GM12865 (cell line): Measurements from ENCODE around the gene MRPL22.

Experiments
- DNase-seq: peaks from one replicate; pipeline ENCODE4 v3.0.0; 2010; ENCODE audit warnings: low read depth
- H3K4me3 ChIP-seq: 2 replicates; pipeline ENCODE4 v1.5.1; 2011; ENCODE audit warnings: mild to moderate bottlenecking, low read depth, low read length, control low read depth
- CTCF ChIP-seq: IDR thresholded peaks from 2 replicates; pipeline ENCODE4 v1.5.1; 2011; ENCODE audit warnings: low read length, control low read depth, low read depth, inconsistent platforms; ENCODE audit not compliant: insufficient read depth; ENCODE audit errors: missing control alignments

Gene MRPL22

GRCh38 chr5:155008669-155009068 is 67.8 kb downstream of the MRPL22 start:
- DNase-seq, result no peak
- H3K4me3 ChIP-seq, result no peak overlapping the region
- TF ChIP-seq CTCF, result no peak

- H3K4me3 ChIP-seq, result no peak overlapping the region
- no peak for DNase-seq
- no peak for TF ChIP-seq CTCF
Measured at GRCh38 chr5:155010881-155011280, 70.0 kb downstream of the MRPL22 start.

- H3K4me3 ChIP-seq, result no peak within 1 kb of the TSS
- no peak for TF ChIP-seq CTCF
- no peak for DNase-seq
Measured at GRCh38 chr5:155013526-155013925, 72.7 kb downstream of the MRPL22 start, which contains the start of gene KIF4B. KIF4B (plus strand) TSS chr5:155013755; CDS start chr5:155013860, 105 bp downstream.

GRCh38 chr5:155015239-155015638 is 74.4 kb downstream of the MRPL22 start:
- no peak for TF ChIP-seq CTCF
- peak; percentile 43 for DNase-seq
- no peak overlapping the region for H3K4me3 ChIP-seq

GRCh38 chr5:155017610-155018009 is 76.7 kb downstream of the MRPL22 start:
- no peak for TF ChIP-seq CTCF
- no peak overlapping the region for H3K4me3 ChIP-seq
- DNase-seq, result peak; percentile 60
